GM12865 (cell line): Measurements from ENCODE around the gene NT5DC1.
A peak's percentile ranks its signal among the peaks of the same experiment; 100 is the strongest.

Experiments
- DNase-seq: peaks from one replicate; pipeline ENCODE4 v3.0.0; 2010; ENCODE audit warnings: low read depth
- H3K4me3 ChIP-seq: 2 replicates; pipeline ENCODE4 v1.5.1; 2011; ENCODE audit warnings: mild to moderate bottlenecking, low read depth, low read length, control low read depth
- TF ChIP-seq, protein P1 (sequence below): IDR thresholded peaks from 2 replicates; pipeline ENCODE4 v1.5.1; 2011; ENCODE audit warnings: low read length, control low read depth, low read depth, inconsistent platforms; ENCODE audit not compliant: insufficient read depth; ENCODE audit errors: missing control alignments

NT5DC1 gene

DNA sequence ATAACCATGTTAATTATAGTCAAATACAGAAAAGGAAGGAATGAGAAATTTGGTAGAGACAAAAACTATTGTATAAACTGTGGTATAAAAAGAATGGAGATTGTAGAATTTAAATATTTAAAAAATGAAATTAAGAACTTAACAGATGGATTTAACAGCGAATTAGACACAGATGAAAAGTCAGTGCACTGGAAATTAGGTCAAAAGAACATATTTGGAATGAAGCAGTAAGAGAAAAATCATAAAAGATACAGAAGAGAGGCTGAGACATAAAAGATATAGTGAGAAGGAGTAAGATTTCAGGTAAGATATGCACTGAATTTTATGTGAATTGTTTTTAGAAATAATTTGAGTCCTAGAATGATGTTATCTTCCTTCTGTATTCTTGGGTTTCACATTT is 139.2 kb downstream of the NT5DC1 start:
- no peak for DNase-seq
- TF ChIP-seq, protein P1, sequence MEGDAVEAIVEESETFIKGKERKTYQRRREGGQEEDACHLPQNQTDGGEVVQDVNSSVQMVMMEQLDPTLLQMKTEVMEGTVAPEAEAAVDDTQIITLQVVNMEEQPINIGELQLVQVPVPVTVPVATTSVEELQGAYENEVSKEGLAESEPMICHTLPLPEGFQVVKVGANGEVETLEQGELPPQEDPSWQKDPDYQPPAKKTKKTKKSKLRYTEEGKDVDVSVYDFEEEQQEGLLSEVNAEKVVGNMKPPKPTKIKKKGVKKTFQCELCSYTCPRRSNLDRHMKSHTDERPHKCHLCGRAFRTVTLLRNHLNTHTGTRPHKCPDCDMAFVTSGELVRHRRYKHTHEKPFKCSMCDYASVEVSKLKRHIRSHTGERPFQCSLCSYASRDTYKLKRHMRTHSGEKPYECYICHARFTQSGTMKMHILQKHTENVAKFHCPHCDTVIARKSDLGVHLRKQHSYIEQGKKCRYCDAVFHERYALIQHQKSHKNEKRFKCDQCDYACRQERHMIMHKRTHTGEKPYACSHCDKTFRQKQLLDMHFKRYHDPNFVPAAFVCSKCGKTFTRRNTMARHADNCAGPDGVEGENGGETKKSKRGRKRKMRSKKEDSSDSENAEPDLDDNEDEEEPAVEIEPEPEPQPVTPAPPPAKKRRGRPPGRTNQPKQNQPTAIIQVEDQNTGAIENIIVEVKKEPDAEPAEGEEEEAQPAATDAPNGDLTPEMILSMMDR = no peak
- H3K4me3 ChIP-seq = no peak overlapping the region

DNA sequence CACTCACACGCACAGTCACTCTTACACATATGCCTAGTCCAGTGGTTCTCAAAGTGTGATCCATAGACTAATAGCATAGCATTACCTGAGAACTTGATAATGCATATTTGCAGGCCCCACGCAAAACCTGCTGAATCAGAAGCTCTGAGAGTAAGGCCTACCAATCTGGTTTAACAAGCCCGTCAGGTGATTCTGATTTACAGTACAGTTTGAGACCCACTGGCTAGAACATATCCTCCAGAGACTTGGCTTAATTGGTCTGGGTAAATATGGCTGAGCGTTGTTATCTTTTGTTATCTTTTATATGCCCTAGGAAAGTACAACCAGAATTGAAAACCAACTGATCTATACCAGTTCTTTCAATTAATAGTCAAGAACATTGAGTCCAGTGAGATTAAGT is 143.6 kb downstream of the NT5DC1 start:
- TF ChIP-seq, protein P1 = no peak
- DNase-seq = no peak
- H3K4me3 ChIP-seq = no peak overlapping the region

DNA sequence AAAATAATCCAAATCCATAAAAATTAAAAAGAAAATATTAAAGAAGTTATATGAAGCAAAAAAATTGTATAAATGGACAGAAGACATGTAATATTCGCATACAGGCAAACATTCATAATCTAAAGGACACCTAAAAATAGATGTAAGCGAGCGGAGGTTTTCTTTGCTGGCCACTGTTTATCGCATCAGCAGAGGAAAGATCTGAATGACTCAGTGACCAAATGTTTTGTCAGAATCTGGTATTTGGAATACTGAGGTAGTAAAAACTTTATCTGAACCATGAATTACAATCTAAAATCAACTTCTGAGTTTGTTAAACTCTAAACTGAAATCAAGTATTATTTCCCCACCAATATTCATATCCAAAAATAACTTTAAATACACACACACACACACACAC is 145.4 kb downstream of the NT5DC1 start:
- no peak overlapping the region for H3K4me3 ChIP-seq

DNA sequence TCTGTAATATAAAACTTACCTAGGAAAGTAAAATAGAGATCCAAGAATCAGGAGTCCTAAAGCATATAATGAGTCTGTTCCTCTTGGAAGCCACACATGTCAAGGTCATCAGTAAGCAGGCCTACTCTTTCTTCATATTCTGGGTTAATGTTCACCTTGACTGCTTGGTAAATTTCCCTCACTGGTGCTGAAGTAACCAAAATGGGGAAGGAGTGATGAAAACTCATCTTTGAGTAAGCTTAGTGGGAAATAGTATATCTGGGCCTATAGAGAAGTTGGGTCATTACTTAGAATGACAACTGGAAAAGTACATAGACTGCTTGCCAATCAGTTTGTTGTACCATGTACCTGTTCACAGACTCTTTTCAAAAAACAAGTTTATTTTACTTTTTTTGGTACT is 146.6 kb downstream of the NT5DC1 start:
- TF ChIP-seq, protein P1 = no peak
- no peak for DNase-seq
- H3K4me3 ChIP-seq = no peak overlapping the region

More for the DNA sequence above, 145.4 kb downstream of the NT5DC1 start:
- DNase-seq = no peak
- TF ChIP-seq, protein P1 = no peak

DNA sequence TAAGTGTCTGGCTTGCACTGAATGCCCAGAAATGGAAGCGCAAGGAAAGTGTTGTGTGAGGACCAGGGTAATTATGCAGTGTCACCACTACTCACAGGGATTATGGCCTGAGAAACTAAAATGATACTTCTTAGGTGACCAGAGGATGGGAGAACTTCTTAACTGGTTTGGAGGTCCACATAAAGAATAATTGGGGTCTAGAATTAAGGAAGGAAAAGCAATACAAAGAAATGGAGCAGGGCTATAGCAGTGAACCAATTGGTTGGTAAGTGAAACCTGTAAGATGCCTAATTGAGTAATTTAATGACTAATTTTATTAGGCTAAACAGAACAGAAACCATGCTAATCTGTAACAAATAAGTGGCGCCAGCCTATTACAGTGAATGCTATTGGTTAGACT is 147.9 kb downstream of the NT5DC1 start:
- DNase-seq = no peak
- no peak overlapping the region for H3K4me3 ChIP-seq
- TF ChIP-seq, protein P1 = no peak

DNA sequence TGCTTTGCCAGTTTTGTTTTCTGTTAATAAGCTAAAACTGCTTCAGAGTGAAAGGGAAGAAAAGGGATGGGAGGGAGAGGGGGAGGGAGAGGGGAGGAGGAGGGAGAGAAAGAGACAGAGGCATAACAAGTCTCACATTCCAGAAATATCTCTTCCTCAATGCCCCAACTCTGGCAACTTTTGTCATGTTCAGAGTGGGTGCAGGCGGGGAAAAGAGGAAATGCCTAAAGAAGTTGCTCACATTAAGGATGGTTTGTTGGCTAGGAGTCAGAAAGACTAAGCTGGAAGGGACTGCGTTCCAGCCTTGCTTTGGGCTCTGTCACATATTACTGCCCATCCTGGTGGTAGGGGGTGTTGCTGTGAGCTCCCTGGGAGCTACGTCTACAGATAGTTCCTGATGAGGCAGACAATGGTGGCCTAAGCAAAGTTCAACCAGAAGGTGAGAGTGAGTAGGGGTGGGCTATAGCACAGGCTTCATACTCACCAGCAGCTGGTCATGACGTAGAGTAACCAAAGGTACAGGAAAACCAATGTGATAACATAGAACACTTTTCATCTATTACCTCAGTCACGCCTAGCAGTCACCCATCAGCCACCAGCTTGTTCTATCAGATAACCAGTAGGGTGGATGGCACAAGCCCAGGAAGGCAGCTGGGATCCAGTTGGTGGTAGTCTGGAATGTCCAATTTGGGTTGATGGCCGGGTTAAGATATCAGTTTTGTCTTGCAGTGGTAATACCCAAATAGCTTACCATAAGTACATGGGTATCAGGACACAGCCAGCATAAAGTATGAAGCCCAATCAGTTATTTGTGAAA is 151.1 kb downstream of the NT5DC1 start:
- H3K4me3 ChIP-seq = no peak overlapping the region
- DNase-seq = no peak
- TF ChIP-seq, protein P1 = no peak

DNA sequence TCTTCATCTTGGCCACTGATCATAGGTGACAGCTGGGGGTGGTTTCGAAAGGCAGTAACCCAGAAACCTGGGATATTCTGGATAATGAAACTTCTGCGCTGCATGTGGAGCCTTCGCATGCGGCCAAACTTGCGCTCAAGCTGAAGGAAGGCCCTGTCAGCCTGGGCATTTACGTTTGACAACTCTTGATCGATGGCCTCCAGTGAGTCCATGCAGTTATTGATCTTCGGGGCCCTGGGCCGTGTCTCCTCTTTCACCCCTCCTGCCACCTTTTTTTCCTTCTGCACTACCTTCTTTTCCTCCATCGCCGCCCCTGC is 152.5 kb downstream of the NT5DC1 start:
- TF ChIP-seq, protein P1 = no peak
- peak overlapping the region; percentile 94 for H3K4me3 ChIP-seq
- no peak for DNase-seq
